ENCODE data around the gene GRIK4. TPM values are rescaled to one million over a fixed set of nuclear protein-coding genes. Genes with fewer than 3 reads are reported as not detected.
A peak's percentile ranks its signal among the peaks of the same experiment; 100 is the strongest.

GRIK4 gene
- total RNA-seq, 1 experiment from 2014 or later = not detected

GRCh38 chr11:120863359-120863758 is 351.8 kb downstream of the GRIK4 start:
- H3K36me3 ChIP-seq (ENCODE audit: low read depth) = no peaks in the 10 kb centered on the region
- peak in 1 of 2 experiments; percentile 77 for DNase-seq
- no peak overlapping the region for H2AFZ ChIP-seq
- ChIA-PET POLR2A (ENCODE audit: unreplicated experiment) (no interaction called here), CTCF (no interaction called here)
- intact Hi-C loops (cut with micrococcal nuclease; ENCODE audit: unreplicated experiment) = no loop called here
- no peaks in the 10 kb centered on the region for H3K79me2 ChIP-seq (ENCODE audit: low read depth)
- H3K9me2 ChIP-seq (ENCODE audit: insufficient read depth) = no peaks in the 10 kb centered on the region
- H3K9me3 ChIP-seq (ENCODE audit: insufficient read depth, low read depth) = no peaks in the 10 kb centered on the region
- BruUV-seq (replicated peaks) = no TSS peak
- no peaks in the 10 kb centered on the region for H4K20me1 ChIP-seq (ENCODE audit: insufficient read depth)
- peaks cover 11% of the 10 kb centered on the region; the same call in 1 of the 2 replicates for H3F3A ChIP-seq (ENCODE audit: insufficient read depth, low read depth)
- H3K27ac ChIP-seq = no peak overlapping the region
- no peak overlapping the region for H3K4me3 ChIP-seq
- TF ChIP-seq EZH2 (IDR thresholded peaks at IDR 0.05; ENCODE audit: low read depth) (no peak), CTCF (conservative IDR thresholded peaks at IDR 0.05) (no peak)
- H3K27me3 ChIP-seq (ENCODE audit: insufficient read depth, low read depth) = no peaks in the 10 kb centered on the region
- H3K4me1 ChIP-seq (replicated peaks; ENCODE audit: insufficient read depth) = peaks cover 33% of the 10 kb centered on the region
- no peak overlapping the region for H3K4me2 ChIP-seq

DNA sequence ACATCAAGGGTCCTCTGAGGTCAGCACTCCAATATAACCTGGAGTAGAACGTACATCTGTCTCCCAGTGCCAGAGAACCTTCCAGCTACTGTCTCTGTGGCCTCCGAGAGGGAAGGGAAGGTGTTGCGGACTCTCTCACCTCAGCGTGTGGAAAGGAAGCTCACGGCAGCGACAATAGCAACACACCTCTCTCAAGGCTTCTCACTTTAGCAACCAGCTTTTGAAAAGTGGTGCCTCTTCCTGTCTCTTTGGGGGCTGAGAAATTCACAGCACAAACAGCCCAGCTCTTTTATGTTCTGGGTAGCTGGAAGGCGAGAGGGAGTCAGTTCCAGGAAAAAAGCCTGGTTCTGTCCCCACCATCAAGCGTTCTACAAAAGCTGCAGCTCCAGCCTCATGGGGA is 355.5 kb downstream of the GRIK4 start:
- Histone ChIP-seq H4K20me1 (ENCODE audit: insufficient read depth) (no peaks in the 10 kb centered on the region), H3K79me2 (ENCODE audit: low read depth) (no peaks in the 10 kb centered on the region), H3K4me1 (replicated peaks; ENCODE audit: insufficient read depth) (peaks cover 32% of the 10 kb centered on the region), H3K27ac (no peak overlapping the region), H3K9me2 (ENCODE audit: insufficient read depth) (no peaks in the 10 kb centered on the region), H3K4me3 (no peak overlapping the region), H3K4me2 (peak overlapping the region; percentile 74), H3K27me3 (ENCODE audit: insufficient read depth, low read depth) (no peaks in the 10 kb centered on the region), H2AFZ (no peak overlapping the region), H3K9me3 (ENCODE audit: insufficient read depth, low read depth) (no peaks in the 10 kb centered on the region), H3F3A (ENCODE audit: insufficient read depth, low read depth) (peaks cover 12% of the 10 kb centered on the region; the same call in 1 of the 2 replicates), H3K36me3 (ENCODE audit: low read depth) (no peaks in the 10 kb centered on the region)
- ChIA-PET POLR2A (ENCODE audit: unreplicated experiment) (no interaction called here), CTCF (no interaction called here)
- no peak for DNase-seq
- TF ChIP-seq EZH2 (IDR thresholded peaks at IDR 0.05; ENCODE audit: low read depth) (no peak), CTCF (conservative IDR thresholded peaks at IDR 0.05) (no peak)
- no TSS peak for BruUV-seq (replicated peaks)
- intact Hi-C loops (cut with micrococcal nuclease; ENCODE audit: unreplicated experiment) = no loop called here

DNA sequence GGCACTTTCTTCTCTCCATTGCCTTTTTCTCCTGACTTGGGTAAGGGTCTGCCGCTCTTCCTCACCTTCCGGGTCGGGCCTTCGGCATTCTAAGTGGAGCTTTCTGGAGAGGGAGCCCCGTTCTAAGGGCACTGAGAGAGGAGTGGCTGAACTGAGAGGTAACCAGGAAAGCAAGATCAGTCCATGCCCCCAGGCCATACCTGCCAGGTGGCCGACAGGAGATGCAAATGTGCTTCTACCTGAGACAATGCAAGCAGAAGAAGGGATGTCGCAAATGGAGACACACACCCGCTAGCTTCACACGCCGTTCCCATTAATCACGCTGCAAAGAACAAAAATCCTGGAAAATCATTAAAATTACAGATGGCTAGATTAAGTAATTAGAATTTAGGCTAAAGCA is 356.0 kb downstream of the GRIK4 start:
- CTCF ChIA-PET = no interaction called here
- TF ChIP-seq CTCF (conservative IDR thresholded peaks at IDR 0.05) (no peak), EZH2 (IDR thresholded peaks at IDR 0.05; ENCODE audit: low read depth) (no peak)
- POLR2A ChIA-PET (ENCODE audit: unreplicated experiment) = no interaction called here
- no peaks in the 10 kb centered on the region for H3K27me3 ChIP-seq (ENCODE audit: insufficient read depth, low read depth)
- H3K9me3 ChIP-seq (ENCODE audit: insufficient read depth, low read depth) = no peaks in the 10 kb centered on the region
- H3F3A ChIP-seq (ENCODE audit: insufficient read depth, low read depth) = peaks cover 12% of the 10 kb centered on the region; the same call in 1 of the 2 replicates
- peak overlapping the region; percentile 54 for H3K27ac ChIP-seq
- no peaks in the 10 kb centered on the region for H3K79me2 ChIP-seq (ENCODE audit: low read depth)
- H3K4me2 ChIP-seq = peak overlapping the region; percentile 74
- H3K4me1 ChIP-seq (replicated peaks; ENCODE audit: insufficient read depth) = peaks cover 32% of the 10 kb centered on the region
- BruUV-seq (replicated peaks) = no TSS peak
- no peaks in the 10 kb centered on the region for H4K20me1 ChIP-seq (ENCODE audit: insufficient read depth)
- no peaks in the 10 kb centered on the region for H3K36me3 ChIP-seq (ENCODE audit: low read depth)
- intact Hi-C loops (cut with micrococcal nuclease; ENCODE audit: unreplicated experiment) = no loop called here
- H2AFZ ChIP-seq = peak overlapping the region; percentile 49; the same call in 1 of the 2 replicates
- no peaks in the 10 kb centered on the region for H3K9me2 ChIP-seq (ENCODE audit: insufficient read depth)
- peak in 1 of 2 experiments; percentile 84 for DNase-seq
- peak overlapping the region; percentile 37; the same call in 1 of the 2 replicates for H3K4me3 ChIP-seq
